BLaER1 treated with 17β-estradiol and CSF1 and Interleukin-3, amounts not matched to agents 10 nM and 100 nM (cell line): ENCODE results near the gene CPED1.

Experiments used
- H3K27ac ChIP-seq, 11 experiments: shearing (Covaris generic); formaldehyde crosslinking; 2 replicates each; pipeline ENCODE4 v1.8.1; 2022
- H3K27me3 ChIP-seq, 11 experiments: shearing (Covaris generic); formaldehyde crosslinking; 2 replicates each; pipeline ENCODE4 v1.8.1; 2022
- H3K36me3 ChIP-seq, 11 experiments: shearing (Covaris generic); formaldehyde crosslinking; 2 replicates each; pipeline ENCODE4 v1.8.1; 2022
- H3K4me1 ChIP-seq, 10 experiments: shearing (Covaris generic); formaldehyde crosslinking; 2 replicates each; pipeline ENCODE4 v1.8.1; 2022
- H3K4me2 ChIP-seq, 11 experiments: shearing (Covaris generic); formaldehyde crosslinking; 2 replicates each; pipeline ENCODE4 v1.8.1; 2022
- H3K4me3 ChIP-seq, 10 experiments: shearing (Covaris generic); formaldehyde crosslinking; 2 replicates each; pipeline ENCODE4 v1.8.1; 2022
- H3K9ac ChIP-seq, 11 experiments: shearing (Covaris generic); formaldehyde crosslinking; 2 replicates each; pipeline ENCODE4 v1.8.1; 2022
- H3K9me3 ChIP-seq, 11 experiments: shearing (Covaris generic); formaldehyde crosslinking; replicated peaks in 1 of 11; 2 replicates each; pipeline ENCODE4 v1.8.1; 2022
- H4K20me1 ChIP-seq, 11 experiments: shearing (Covaris generic); formaldehyde crosslinking; 2 replicates each; pipeline ENCODE4 v1.8.1; 2022
- Cebpa-rat ChIP-seq, 11 experiments: shearing (Covaris generic); IDR thresholded peaks; 2 replicates each; pipeline ENCODE4 v1.8.1; 2022

Gene CPED1

DNA sequence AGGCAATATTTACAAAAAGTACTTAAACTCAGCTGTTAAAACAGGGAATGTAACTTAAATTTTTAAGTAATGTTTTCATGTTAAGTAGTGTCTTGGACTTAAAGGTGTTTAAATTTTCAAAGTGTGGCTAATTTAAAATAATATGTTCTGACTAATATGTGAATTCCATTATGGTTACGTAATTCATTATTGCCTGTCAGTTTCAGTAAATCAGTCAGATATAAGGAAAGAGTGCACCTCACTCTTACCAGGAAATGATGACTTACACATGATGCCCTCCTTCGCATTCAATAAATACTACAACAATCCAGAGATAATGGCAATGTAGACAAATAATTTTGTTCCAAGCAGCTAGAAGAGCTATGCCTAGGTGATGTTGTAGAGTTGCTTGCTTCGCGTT lies 271.3 kb downstream of the CPED1 start:
- Histone ChIP-seq H3K9ac (no peak overlapping the region), H3K27me3 (no peaks in the 10 kb centered on the region), H3K9me3 (peaks cover 9 to 25% (median 14%) of the 10 kb centered on the region in 11 experiments; a peak in 17 of 22 replicates), H3K4me2 (no peak overlapping the region), H3K27ac (no peak overlapping the region), H4K20me1 (no peaks in the 10 kb centered on the region), H3K36me3 (peaks cover 0 to 58% (median 45%) of the 10 kb centered on the region in 11 experiments; a peak in 16 of 22 replicates), H3K4me1 (no peaks in the 10 kb centered on the region), H3K4me3 (no peak overlapping the region)
- TF ChIP-seq Cebpa-rat (IDR thresholded peaks at IDR 0.05): no peak

DNA sequence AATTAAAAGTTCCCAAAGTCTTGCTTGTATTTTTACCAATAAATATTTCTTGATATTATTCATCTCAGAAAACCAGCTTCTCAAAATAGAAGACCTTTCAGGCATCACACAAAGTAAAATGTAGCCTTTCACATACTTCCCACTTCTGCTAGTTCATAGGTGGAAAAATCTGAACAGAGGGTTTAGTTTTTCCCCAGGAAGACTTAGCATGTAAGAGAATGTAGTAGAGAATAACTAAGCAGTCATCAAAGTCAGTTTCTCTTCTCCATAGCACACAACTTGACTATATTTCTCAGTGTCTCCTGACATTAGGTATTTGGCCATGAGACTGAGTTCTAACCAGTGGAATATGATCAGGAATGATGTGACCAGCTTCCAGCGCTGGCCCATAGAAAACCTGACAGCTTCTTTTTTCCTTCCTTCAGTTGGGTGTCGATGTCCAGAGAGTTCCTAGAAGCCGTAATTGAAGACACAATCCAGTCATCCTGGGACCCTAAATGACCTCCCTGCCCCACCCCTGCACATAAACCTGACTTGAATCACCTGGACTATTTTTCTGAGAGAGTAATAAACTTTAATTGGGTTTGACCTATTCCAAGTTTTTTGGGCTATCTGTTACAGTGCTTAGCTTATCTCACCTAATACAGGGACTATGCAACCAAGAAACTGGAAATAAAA lies 272.8 kb downstream of the CPED1 start:
- no peak for TF ChIP-seq Cebpa-rat (IDR thresholded peaks at IDR 0.05)
- Histone ChIP-seq H3K4me3 (no peak overlapping the region), H3K9ac (no peak overlapping the region), H4K20me1 (no peaks in the 10 kb centered on the region), H3K9me3 (peaks cover 1 to 10% (median 8%) of the 10 kb centered on the region in 11 experiments; a peak in 17 of 22 replicates), H3K27me3 (no peaks in the 10 kb centered on the region), H3K27ac (no peak overlapping the region), H3K4me2 (no peak overlapping the region), H3K4me1 (no peaks in the 10 kb centered on the region), H3K36me3 (peaks cover 0 to 64% (median 53%) of the 10 kb centered on the region in 11 experiments; a peak in 17 of 22 replicates)

- Histone ChIP-seq H3K27ac (no peak overlapping the region), H3K36me3 (peaks cover 0 to 67% (median 48%) of the 10 kb centered on the region in 11 experiments; a peak in 17 of 22 replicates), H3K9me3 (peaks cover 0 to 8% (median 0%) of the 10 kb centered on the region in 11 experiments; a peak in 1 of 22 replicates), H3K4me3 (no peak overlapping the region), H4K20me1 (no peaks in the 10 kb centered on the region), H3K4me2 (no peak overlapping the region), H3K9ac (no peak overlapping the region), H3K27me3 (no peaks in the 10 kb centered on the region), H3K4me1 (no peaks in the 10 kb centered on the region)
- TF ChIP-seq Cebpa-rat (IDR thresholded peaks at IDR 0.05): no peak
These were observed 273.7 kb downstream of the CPED1 start for GRCh38 chr7:121262221-121262620.

- no peak overlapping the region for H3K9ac ChIP-seq
- H3K27ac ChIP-seq: no peak overlapping the region
- no peaks in the 10 kb centered on the region for H4K20me1 ChIP-seq
- H3K4me2 ChIP-seq: no peak overlapping the region
- no peak for TF ChIP-seq Cebpa-rat (IDR thresholded peaks at IDR 0.05)
- H3K27me3 ChIP-seq: no peaks in the 10 kb centered on the region
- H3K36me3 ChIP-seq: peaks cover 0 to 75% (median 46%) of the 10 kb centered on the region in 11 experiments; a peak in 17 of 22 replicates
- H3K9me3 ChIP-seq: 0 out of 22 replicates have a peak, but pooled peaks cover 0 to 8% (median 0%) of the 10 kb centered on the region in 11 experiments
- no peak overlapping the region for H3K4me3 ChIP-seq
- no peaks in the 10 kb centered on the region for H3K4me1 ChIP-seq
These were observed 274.5 kb downstream of the CPED1 start for GRCh38 chr7:121262969-121263368.

DNA sequence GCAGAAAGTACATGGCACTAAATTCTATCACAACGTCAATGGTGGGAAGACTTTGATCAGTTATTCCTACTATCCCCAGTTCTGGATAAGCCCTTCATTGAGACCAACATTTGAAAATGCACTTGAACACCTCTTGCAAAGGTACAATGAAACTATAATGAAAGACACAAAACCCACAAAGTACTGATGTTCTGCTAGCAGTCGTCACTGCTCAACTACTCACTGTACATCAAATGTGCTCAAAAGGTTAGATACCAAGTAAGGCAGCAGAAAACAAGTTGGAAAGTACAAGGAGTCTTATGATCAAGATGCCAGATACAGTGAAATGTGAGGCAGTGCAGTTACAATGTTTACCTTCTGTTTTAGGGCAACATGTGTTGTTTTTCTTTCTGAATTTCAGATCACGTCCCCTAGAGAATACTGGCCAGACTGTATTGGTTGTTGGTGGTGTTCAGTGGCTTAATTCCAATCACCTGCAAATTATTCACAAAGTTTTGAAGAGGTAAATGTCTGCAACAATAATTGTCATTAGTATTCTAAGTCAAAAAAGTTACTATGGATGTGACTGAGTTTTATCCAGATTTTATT lies 277.9 kb downstream of the CPED1 start:
- Histone ChIP-seq H4K20me1 (no peaks in the 10 kb centered on the region), H3K4me2 (no peak overlapping the region), H3K9me3 (peaks cover 0 to 12% (median 5%) of the 10 kb centered on the region in 11 experiments; a peak in 6 of 22 replicates), H3K36me3 (peaks cover 0 to 79% (median 45%) of the 10 kb centered on the region in 11 experiments; a peak in 17 of 22 replicates), H3K27me3 (no peaks in the 10 kb centered on the region), H3K4me1 (0 out of 20 replicates have a peak, but pooled peaks cover 0 to 8% (median 0%) of the 10 kb centered on the region in 10 experiments), H3K27ac (no peak overlapping the region), H3K4me3 (no peak overlapping the region), H3K9ac (no peak overlapping the region)
- no peak for TF ChIP-seq Cebpa-rat (IDR thresholded peaks at IDR 0.05)

DNA sequence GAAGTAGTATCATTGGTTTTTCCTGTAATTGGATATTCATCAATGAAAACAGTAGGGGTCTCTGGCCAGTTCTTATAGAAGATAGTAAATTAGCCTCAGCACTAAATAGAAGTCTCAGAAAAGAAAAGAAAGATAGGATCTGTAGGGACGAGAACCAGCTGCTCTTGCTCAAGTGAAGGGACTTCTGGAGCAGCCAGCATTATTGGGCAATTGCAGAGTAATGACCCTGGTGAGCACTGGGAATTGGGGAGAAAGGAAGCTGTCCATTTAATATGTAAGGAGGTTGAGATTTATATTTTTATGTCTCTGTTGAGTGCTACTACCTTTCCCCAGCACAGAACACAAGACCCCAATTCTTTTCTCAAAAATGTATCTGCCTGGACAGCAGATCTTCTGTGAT lies 279.1 kb downstream of the CPED1 start:
- Histone ChIP-seq H4K20me1 (no peaks in the 10 kb centered on the region), H3K9ac (no peak overlapping the region), H3K4me2 (no peak overlapping the region), H3K4me1 (0 out of 20 replicates have a peak, but pooled peaks cover 0 to 8% (median 0%) of the 10 kb centered on the region in 10 experiments), H3K27me3 (no peaks in the 10 kb centered on the region), H3K9me3 (peaks cover 0 to 24% (median 8%) of the 10 kb centered on the region in 11 experiments; a peak in 7 of 22 replicates), H3K4me3 (no peak overlapping the region), H3K27ac (no peak overlapping the region), H3K36me3 (peaks cover 0 to 79% (median 47%) of the 10 kb centered on the region in 11 experiments; a peak in 17 of 22 replicates)
- no peak for TF ChIP-seq Cebpa-rat (IDR thresholded peaks at IDR 0.05)

DNA sequence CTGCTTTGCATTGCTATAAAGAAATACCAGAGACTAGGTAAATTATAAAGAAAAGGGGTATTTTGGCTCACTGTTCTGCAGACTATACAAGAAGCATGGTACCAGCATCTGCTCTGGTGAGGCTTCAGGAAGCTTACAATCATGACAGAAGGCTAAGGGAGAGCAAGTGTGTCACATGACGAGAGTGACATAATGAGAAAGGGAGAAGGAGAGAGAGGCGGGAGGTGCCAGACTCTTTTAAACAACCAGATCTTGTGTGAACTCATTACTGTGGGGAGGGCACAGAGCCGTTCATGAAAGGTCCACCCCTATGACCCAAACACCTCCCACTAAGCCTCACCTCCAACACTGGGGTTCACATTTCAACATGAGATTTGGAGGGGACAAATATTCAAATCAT lies 281.3 kb downstream of the CPED1 start:
- H3K9ac ChIP-seq: no peak overlapping the region
- H4K20me1 ChIP-seq: no peaks in the 10 kb centered on the region
- peaks cover 8 to 24% (median 15%) of the 10 kb centered on the region in 10 experiments; a peak in 16 of 20 replicates for H3K4me1 ChIP-seq
- H3K27me3 ChIP-seq: no peaks in the 10 kb centered on the region
- no peak overlapping the region for H3K27ac ChIP-seq
- no peak overlapping the region for H3K4me3 ChIP-seq
- H3K9me3 ChIP-seq: peaks cover 0 to 25% (median 8%) of the 10 kb centered on the region in 11 experiments; a peak in 7 of 22 replicates
- H3K36me3 ChIP-seq: peaks cover 0 to 63% (median 34%) of the 10 kb centered on the region in 11 experiments; a peak in 17 of 22 replicates
- H3K4me2 ChIP-seq: no peak overlapping the region
- TF ChIP-seq Cebpa-rat (IDR thresholded peaks at IDR 0.05): no peak

DNA sequence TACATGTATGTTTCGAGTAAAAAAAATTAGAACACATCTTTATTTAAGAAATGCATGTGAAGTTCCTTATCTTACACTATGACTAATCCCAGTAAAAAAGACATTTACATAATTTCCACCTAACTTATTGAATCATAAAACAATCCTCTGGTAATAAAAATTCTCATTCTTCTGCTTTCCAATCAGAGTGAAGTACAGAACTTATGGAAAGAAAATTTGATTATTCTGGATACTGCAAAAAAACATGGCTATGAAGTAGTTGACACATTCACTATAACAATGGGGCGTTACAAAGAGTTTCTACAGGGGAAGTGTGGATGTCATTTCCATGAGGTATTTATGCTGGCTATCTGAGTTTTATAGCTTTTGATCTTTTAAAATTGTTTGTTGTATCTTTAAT lies 282.6 kb downstream of the CPED1 start:
- no peak overlapping the region for H3K4me2 ChIP-seq
- no peaks in the 10 kb centered on the region for H4K20me1 ChIP-seq
- peaks cover 0 to 57% (median 25%) of the 10 kb centered on the region in 11 experiments; a peak in 14 of 22 replicates for H3K36me3 ChIP-seq
- peaks cover 0 to 19% (median 8%) of the 10 kb centered on the region in 11 experiments; a peak in 7 of 22 replicates for H3K9me3 ChIP-seq
- H3K9ac ChIP-seq: no peak overlapping the region
- no peak for TF ChIP-seq Cebpa-rat (IDR thresholded peaks at IDR 0.05)
- no peak overlapping the region for H3K27ac ChIP-seq
- H3K27me3 ChIP-seq: no peaks in the 10 kb centered on the region
- H3K4me1 ChIP-seq: peaks cover 8 to 24% (median 15%) of the 10 kb centered on the region in 10 experiments; a peak in 16 of 20 replicates
- no peak overlapping the region for H3K4me3 ChIP-seq

DNA sequence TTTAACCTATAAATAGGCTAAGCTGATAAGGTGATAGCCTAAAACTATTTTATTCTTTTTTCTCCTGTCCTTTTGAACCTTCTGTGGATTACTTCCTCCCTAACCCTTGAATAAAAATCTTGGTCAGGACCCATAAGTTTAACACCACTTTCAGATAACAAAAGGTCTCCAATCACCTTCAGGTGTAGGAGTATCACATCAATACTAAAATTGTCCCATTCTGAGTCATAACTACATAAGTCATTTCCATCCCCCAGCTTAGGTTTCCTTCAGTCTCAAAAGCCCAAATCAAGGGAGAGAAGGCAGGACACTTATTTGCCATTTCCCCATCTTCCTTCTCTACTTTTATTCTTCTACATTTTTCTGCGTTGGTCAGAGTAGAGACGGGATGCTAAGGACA lies 283.4 kb downstream of the CPED1 start:
- no peak overlapping the region for H3K4me2 ChIP-seq
- no peak overlapping the region for H3K4me3 ChIP-seq
- H4K20me1 ChIP-seq: no peaks in the 10 kb centered on the region
- H3K9ac ChIP-seq: no peak overlapping the region
- H3K36me3 ChIP-seq: peaks cover 0 to 56% (median 22%) of the 10 kb centered on the region in 11 experiments; a peak in 12 of 22 replicates
- no peak overlapping the region for H3K27ac ChIP-seq
- peaks cover 0 to 19% (median 8%) of the 10 kb centered on the region in 11 experiments; a peak in 7 of 22 replicates for H3K9me3 ChIP-seq
- H3K4me1 ChIP-seq: peaks cover 8 to 24% (median 15%) of the 10 kb centered on the region in 10 experiments; a peak in 16 of 20 replicates
- no peak for TF ChIP-seq Cebpa-rat (IDR thresholded peaks at IDR 0.05)
- H3K27me3 ChIP-seq: no peaks in the 10 kb centered on the region
